ENCODE measurements around the gene PRKCB. TPM values are rescaled to one million over a fixed set of nuclear protein-coding genes. Genes with fewer than 3 reads are reported as not detected.

PRKCB gene
- total RNA-seq, 6 experiments from 2014 or later: not detected

DNA sequence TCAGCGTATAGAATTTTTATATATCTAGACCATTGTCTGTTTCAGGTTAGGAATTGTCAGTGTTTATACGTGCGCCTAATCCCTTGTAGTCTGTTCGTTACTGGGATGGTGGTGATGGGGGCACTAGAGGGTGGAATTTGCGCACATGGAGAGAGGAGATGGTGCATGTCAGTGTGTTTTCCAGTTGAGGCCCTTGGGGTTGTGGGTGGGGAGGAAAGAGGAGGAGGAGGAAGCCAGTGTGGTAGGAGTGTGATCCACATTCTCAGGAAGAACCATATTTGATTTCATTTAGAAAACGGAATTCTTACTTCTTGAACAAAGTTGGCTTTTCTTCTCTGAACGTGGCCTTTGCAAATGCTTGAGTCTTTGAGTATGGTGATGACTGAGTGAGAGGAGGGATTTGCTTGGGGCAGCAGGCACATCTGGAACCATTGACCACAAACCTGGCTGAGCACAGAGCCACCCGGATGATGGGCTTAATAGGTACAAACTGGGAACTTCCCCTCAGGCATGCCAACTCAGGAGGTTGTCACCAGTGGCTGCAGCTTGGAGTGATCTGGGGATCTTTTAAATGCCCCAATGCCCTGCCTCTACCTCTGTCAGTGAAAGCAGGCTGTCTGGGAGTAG, 98.9 kb downstream of the PRKCB start:
- no peak overlapping the region for H3K27ac Mint-ChIP-seq
- H3K36me3 Mint-ChIP-seq (ENCODE audit: low read depth): no peaks in the 10 kb centered on the region
- no peaks in the 10 kb centered on the region; the same call in 1 of the 2 replicates for H3K27me3 Mint-ChIP-seq (ENCODE audit: insufficient read depth)
- H3K9me3 Mint-ChIP-seq: peaks cover 52% of the 10 kb centered on the region
- TF ChIP-seq, protein P1, sequence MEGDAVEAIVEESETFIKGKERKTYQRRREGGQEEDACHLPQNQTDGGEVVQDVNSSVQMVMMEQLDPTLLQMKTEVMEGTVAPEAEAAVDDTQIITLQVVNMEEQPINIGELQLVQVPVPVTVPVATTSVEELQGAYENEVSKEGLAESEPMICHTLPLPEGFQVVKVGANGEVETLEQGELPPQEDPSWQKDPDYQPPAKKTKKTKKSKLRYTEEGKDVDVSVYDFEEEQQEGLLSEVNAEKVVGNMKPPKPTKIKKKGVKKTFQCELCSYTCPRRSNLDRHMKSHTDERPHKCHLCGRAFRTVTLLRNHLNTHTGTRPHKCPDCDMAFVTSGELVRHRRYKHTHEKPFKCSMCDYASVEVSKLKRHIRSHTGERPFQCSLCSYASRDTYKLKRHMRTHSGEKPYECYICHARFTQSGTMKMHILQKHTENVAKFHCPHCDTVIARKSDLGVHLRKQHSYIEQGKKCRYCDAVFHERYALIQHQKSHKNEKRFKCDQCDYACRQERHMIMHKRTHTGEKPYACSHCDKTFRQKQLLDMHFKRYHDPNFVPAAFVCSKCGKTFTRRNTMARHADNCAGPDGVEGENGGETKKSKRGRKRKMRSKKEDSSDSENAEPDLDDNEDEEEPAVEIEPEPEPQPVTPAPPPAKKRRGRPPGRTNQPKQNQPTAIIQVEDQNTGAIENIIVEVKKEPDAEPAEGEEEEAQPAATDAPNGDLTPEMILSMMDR (IDR thresholded peaks at IDR 0.05): no peak
- H3K4me3 Mint-ChIP-seq: no peak overlapping the region
- DNase-seq: no peak
- H3K4me1 Mint-ChIP-seq (ENCODE audit: low read depth): no peaks in the 10 kb centered on the region

DNA sequence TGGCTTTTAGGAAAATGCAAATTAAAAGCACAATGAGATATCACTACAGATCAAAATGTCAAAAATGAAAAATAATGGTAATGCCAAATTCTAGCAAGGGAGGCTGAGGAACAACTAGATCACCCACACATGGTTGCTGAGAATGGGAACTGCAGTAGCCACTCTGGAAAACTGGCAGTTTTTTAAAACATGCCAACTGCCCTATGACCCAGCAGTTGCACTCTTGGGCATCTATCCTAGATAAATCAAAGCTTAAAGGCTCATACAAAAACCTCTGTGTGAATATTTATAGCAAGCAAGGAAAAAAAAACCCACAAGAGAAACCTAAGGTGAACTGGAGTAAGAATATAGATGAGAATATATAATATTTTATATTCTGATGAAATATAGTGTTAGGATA, 104.3 kb downstream of the PRKCB start:
- no peak for DNase-seq
- H3K27me3 Mint-ChIP-seq (ENCODE audit: insufficient read depth): no peaks in the 10 kb centered on the region
- H3K9me3 Mint-ChIP-seq: peaks cover 36% of the 10 kb centered on the region
- H3K27ac Mint-ChIP-seq: no peak overlapping the region
- H3K4me1 Mint-ChIP-seq (ENCODE audit: low read depth): no peaks in the 10 kb centered on the region
- TF ChIP-seq, protein P1 (IDR thresholded peaks at IDR 0.05): no peak
- H3K36me3 Mint-ChIP-seq (ENCODE audit: low read depth): no peaks in the 10 kb centered on the region
- no peak overlapping the region for H3K4me3 Mint-ChIP-seq

DNA sequence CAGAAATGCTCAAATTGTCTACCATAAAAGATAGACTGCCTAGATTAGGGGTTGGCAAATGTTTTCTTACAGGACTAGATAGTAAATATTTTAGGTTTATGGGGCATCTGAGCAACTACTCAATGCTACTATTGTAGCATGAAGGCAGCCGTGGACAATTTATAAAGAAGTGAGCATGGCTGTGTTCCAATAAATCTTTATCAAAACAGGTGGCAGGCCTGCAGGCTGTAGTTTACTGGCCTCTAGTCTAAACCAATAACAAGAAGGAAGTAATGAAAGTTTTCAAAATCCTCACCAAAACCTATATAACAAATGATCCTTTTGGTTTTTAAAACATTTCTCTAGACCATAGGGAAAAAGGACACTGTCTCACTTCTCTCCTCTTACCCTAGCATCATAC, 105.2 kb downstream of the PRKCB start:
- no peaks in the 10 kb centered on the region for H3K36me3 Mint-ChIP-seq (ENCODE audit: low read depth)
- peaks cover 36% of the 10 kb centered on the region for H3K9me3 Mint-ChIP-seq
- peaks cover 2% of the 10 kb centered on the region; the same call in 1 of the 2 replicates for H3K27me3 Mint-ChIP-seq (ENCODE audit: insufficient read depth)
- H3K27ac Mint-ChIP-seq: no peak overlapping the region
- no peaks in the 10 kb centered on the region for H3K4me1 Mint-ChIP-seq (ENCODE audit: low read depth)
- DNase-seq: no peak
- no peak overlapping the region for H3K4me3 Mint-ChIP-seq
- TF ChIP-seq, protein P1 (IDR thresholded peaks at IDR 0.05): no peak

- Mint-ChIP-seq H3K4me1 (ENCODE audit: low read depth) (no peaks in the 10 kb centered on the region), H3K27me3 (ENCODE audit: insufficient read depth) (peaks cover 2% of the 10 kb centered on the region; the same call in 1 of the 2 replicates), H3K4me3 (no peak overlapping the region), H3K9me3 (peaks cover 30% of the 10 kb centered on the region), H3K36me3 (ENCODE audit: low read depth) (no peaks in the 10 kb centered on the region), H3K27ac (no peak overlapping the region)
- TF ChIP-seq, protein P1 (IDR thresholded peaks at IDR 0.05): no peak
- no peak for DNase-seq
Measured at GRCh38 chr16:23941963-23942564, 106.3 kb downstream of the PRKCB start.

GRCh38 chr16:23943604-23944003, 107.8 kb downstream of the PRKCB start:
- Mint-ChIP-seq H3K9me3 (peaks cover 28% of the 10 kb centered on the region), H3K27ac (no peak overlapping the region), H3K4me1 (ENCODE audit: low read depth) (no peaks in the 10 kb centered on the region), H3K27me3 (ENCODE audit: insufficient read depth) (peaks cover 2% of the 10 kb centered on the region; the same call in 1 of the 2 replicates), H3K4me3 (no peak overlapping the region), H3K36me3 (ENCODE audit: low read depth) (no peaks in the 10 kb centered on the region)
- no peak for DNase-seq
- TF ChIP-seq, protein P1 (IDR thresholded peaks at IDR 0.05): no peak
